Glomerular visceral epithelial cell (primary cell): ENCODE measurements around the gene IL4R.
A peak's percentile ranks its signal among the peaks of the same experiment; 100 is the strongest.
"Not testable (repeated sequence)": the region's sequence is repeated elsewhere in the genome, so short reads cannot be mapped to it uniquely, and the experiment has no call there.

Source experiments
- DNase-seq: peaks from one replicate; pipeline ENCODE4 v3.0.0-alpha.2; 2016; ENCODE audit errors: extremely low spot score

IL4R gene

GRCh38 chr16:27313422-27314160 is at the start of gene IL4R:
IL4R (plus strand) TSS chr16:27313974; CDS start chr16:27340204, 26,230 bp downstream.
- DNase-seq: peak; percentile 80

GRCh38 chr16:27264151-27264550 is 49.6 kb upstream of the IL4R start:
- peak; percentile 45 for DNase-seq

DNA sequence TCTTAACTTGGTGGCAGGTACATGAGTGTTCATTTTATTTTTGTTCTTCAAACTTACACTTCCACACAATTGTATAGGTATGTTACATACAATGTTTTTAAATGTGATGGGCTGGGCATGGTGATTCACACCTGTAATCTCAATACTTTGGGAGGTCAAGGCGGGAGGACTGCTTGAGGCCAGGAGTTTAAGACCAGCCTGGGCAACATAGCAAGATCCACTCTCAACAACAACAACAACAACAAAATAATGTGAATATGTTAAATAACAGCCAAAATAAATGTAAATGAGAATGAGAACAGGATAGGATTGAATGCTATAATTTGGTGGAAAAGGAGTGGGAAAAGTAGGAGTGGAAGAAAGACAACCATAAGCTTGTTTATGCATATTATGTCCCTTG is 47.8 kb upstream of the IL4R start:
- no peak for DNase-seq

DNA sequence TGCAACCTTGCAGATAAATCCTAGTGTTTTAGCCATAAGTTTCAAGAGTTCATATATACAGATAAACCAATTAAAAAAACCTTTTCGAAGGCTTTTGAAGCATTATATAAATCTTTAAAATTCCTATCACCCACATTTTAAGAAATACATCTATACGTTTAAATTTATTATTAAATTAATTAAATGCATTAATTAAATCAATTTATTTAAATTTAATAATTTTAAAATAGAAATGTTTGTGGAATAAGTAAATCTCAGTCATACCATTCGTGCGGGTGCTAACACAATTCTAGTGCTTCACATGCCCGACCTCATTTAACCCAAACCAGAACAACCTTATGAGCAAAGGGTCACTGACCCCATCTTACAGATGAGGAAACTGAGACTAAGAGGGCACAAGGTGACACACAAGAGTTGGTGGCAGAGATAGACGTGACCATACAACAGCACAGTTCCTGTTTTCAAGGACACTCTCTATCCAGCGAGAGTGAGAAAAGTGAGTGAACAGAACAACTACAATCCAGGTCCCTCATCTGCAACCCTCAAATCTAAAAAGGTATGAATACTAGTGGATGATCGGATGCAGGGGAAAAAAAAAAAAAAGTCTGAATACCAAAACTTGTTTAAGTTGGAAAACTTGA is 46.6 kb upstream of the IL4R start:
- DNase-seq: no peak

DNA sequence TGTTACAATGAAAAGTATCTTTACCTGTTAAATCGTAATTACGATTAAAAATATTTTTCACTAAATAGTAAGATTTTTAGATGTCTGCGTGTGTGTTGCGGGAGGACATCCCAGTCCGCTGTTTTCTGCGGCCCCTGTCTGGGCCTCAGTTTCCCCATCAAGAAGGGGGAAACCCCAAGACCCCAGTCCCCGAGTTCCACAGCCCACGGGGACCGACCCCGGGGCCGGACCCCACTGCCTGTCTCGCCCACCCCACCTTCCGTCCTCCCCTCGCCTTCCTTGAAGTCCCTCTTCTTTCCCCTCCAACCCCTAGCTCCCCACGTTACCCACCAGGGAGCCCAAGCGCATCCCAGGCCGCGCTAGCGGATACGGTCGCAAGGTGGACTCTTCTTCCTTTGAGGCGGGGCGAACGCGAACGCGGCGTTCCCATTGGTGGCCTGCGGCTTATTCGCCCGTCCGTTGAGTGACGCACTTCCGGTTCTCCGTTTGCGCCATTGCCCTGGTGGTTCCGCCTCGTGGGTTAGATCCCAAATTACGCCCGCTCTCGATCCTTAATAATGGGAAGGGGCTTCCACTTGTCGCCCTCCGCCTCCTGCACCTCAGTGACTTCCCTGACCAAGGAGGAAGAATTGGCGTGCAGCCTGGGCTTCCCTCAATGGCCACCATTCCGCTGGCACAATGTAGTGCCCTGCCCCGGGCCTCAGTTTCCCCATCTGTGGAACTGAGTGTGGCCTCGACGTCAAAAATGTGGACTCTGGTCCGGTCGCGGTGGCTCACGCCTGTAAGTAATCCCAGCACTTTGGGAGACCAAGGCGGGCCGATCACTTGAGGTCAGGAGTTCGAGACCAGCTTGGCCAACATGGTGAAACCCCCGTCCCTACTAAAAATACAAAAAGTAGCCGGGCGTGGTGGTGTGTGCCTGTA is 45.1 kb upstream of the IL4R start, which contains the start of gene NSMCE1:
TSS of gene NSMCE1 (minus strand) at position 397 of the 924 bp plus-strand sequence. CDS start 11,202 bp downstream, outside the sequence.
- peak; percentile 93 for DNase-seq

GRCh38 chr16:27269300-27270150 is 44.2 kb upstream of the IL4R start:
- DNase-seq: no peak

DNA sequence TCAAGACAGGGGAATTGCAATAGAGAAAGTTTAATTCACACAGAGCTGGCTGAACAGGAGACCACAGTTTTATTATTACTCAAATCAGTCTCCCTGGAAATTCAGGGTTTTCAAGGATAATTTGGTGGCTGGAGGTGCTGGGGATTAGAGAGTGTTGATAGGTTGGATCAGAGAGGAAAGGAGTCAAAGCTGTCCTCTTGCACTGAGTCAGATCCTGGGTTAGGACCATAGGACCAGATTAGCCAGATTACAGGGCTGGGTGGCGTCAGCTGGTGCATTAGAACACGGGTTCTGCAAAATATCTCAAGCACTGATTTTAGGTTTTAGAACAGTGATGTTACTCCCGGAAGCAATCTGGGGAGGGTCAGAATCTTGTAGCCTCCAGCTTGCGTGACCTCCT is 43.4 kb upstream of the IL4R start:
- no peak for DNase-seq

DNA sequence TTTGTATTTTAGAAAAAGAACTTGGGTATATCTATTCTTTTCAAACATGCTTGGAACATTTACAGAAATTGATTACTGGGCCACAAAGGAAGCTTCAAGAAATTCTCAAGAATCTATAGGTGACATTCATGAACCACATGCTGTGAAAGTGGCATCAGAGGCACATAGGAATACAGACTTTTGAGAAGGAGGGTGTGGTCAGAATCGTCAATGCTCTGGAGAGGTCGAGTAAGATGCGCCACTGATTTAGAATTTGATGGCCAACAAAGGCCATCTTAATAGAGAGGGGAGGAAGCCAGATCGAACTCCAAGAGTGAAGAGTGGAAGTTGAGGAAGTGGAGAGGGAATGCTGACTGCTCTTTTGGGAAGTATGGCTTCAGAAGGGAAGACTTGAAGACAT is 41.7 kb upstream of the IL4R start:
- DNase-seq: no peak

GRCh38 chr16:27272697-27273096 is 41.1 kb upstream of the IL4R start:
- DNase-seq: not testable (repeated sequence)

DNA sequence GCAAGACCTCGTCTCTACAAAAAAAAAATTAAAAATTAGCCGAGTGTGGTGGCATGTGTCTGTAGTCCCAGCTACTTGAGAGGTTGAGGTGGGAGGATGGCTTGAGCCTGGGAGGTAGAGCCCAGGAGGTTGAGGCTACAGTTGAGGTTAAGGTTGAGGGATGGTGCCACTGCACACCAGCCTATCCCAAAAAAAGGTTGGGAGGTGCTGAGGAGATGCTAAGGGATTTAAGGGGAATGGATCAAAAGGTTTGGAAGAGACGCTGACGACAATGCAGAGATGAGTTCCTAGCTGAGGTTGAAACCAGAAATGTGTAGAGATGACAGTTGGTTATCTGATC is 40.5 kb upstream of the IL4R start:
- DNase-seq: no peak

- peak; percentile 29 for DNase-seq
Observed at GRCh38 chr16:27273670-27274423, 39.9 kb upstream of the IL4R start.

DNA sequence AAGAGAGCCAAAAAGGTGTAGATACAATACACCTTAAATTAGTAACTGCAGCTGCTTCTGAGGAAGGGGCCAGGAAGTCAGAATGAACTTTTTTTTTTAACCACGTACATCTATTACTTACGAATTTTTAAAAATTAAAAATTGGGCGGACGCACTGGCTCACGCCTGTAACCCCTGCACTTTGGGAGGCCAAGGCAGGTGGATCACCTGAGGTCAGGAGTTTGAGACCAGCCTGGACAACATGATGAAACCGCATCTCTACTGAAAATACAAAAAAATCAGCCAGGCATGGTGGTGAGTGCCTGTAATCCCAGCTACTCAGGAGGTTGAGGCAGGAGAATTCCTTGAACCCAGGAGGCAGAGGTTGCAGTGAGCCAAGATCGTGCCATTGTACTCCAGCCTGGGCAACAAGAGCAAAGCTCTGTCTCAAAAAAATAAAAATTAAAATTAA is 39.3 kb upstream of the IL4R start:
- not testable (repeated sequence) for DNase-seq

GRCh38 chr16:27275394-27275793 is 38.4 kb upstream of the IL4R start:
- DNase-seq: no peak

DNA sequence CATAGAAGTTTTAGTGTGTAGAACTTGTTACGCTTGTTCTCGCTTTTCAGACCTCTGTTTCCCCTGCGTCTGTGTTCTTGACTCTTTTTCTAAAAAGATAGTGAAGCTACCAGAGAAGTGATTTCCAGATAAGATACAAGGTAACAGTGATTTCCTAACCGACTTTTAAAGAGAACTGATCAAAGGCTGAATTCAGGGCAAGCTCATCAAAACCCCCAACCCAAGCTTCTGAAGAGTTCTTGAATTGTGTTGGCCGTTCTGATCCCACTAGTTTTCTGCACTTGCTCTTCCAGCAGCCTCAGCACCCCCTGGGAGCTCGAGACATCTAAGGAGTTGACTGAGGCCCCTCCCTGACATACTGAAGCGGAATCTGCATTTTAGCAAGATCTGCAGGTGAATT is 32.5 kb upstream of the IL4R start:
- DNase-seq: no peak

GRCh38 chr16:27284865-27285675 is 28.7 kb upstream of the IL4R start:
- no peak for DNase-seq

DNA sequence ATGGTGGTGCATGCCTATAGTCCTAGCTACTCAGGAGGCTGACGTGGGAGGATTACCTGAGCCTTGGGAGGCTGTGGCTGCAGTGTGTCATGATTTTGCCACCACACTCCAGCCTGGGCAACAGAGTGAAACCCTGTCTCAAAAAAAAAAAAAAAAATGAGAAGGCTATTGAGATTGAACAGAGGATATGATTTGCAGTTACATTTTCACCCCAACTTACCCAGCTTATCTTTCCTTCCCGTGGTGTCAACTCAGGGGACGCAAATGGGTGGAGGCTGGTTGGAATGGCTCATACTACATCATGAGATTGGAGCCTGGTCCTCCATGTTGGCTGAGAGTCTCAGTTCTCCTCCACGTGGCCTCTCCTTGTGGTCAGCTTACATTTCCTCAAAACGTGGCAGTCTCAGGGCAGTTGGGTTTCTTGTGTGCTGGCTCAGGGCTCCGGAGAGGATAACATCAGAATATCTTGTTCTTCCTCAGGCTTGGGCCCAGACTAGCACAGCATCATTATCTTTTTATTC is 28.0 kb upstream of the IL4R start:
- no peak for DNase-seq

- peak; percentile 87 for DNase-seq
Observed at GRCh38 chr16:27286451-27286850, 27.3 kb upstream of the IL4R start.

GRCh38 chr16:27287051-27287811 is 26.5 kb upstream of the IL4R start:
- DNase-seq: no peak

- DNase-seq: no peak
Observed at GRCh38 chr16:27287887-27288286, 25.9 kb upstream of the IL4R start.
